Lung (tissue), 12 donors: ENCODE results near the gene ZNF473. TPM values are rescaled to one million over a fixed set of nuclear protein-coding genes. Genes with fewer than 3 reads are reported as not detected.
"Not testable (repeated sequence)": the region's sequence is repeated elsewhere in the genome, so short reads cannot be mapped to it uniquely, and the experiment has no call there.

Experiments
- ATAC-seq: fragments of 200-7000 bp; cut with Tn5 transposase; one replicate; pipeline ENCODE4 v1.9.1; 2020; ENCODE audit warnings: moderate number of reproducible peaks; ENCODE audit not compliant: insufficient read depth, low FRiP score
- DNase-seq, 3 donors: peaks; one replicate each; pipeline ENCODE4 v3.0.0-alpha.2; 2013 to 2017
- H3K27ac ChIP-seq, 2 donors: one replicate each; pipeline ENCODE4 v1.5.1; 2013; ENCODE audit warnings: mild to moderate bottlenecking in 2 of 2, moderate library complexity in 2 of 2, control low read depth in 1 of 2, inconsistent platforms in 1 of 2, low read depth in 1 of 2, low read length in 1 of 2
- H3K27me3 ChIP-seq, 3 donors: one replicate each; pipeline ENCODE4 v1.5.1; 2013; ENCODE audit warnings: low read length in 2 of 3; ENCODE audit not compliant: control insufficient read depth in 3 of 3, insufficient read depth in 3 of 3
- H3K36me3 ChIP-seq, 4 donors: one replicate each; pipeline ENCODE4 v1.5.1; 2013; ENCODE audit warnings: low read length in 4 of 4, mild to moderate bottlenecking in 1 of 4, moderate library complexity in 1 of 4; ENCODE audit not compliant: control insufficient read depth in 4 of 4, insufficient read depth in 4 of 4
- H3K4me1 ChIP-seq, 5 donors: one replicate each; pipeline ENCODE4 v1.5.1; 2013; ENCODE audit warnings: low read length in 5 of 5, mild to moderate bottlenecking in 2 of 5, moderate library complexity in 1 of 5; ENCODE audit not compliant: control insufficient read depth in 5 of 5, insufficient read depth in 5 of 5
- H3K4me3 ChIP-seq: one replicate; pipeline ENCODE4 v1.5.1; 2013; ENCODE audit warnings: mild to moderate bottlenecking, control low read depth, moderate library complexity
- H3K9ac ChIP-seq, 2 donors: one replicate each; pipeline ENCODE4 v1.5.1; 2013; ENCODE audit warnings: low read length in 2 of 2, control low read depth in 1 of 2; ENCODE audit not compliant: insufficient read depth in 1 of 2
- H3K9me3 ChIP-seq, 4 donors: one replicate each; pipeline ENCODE4 v1.5.1; 2013; ENCODE audit warnings: low read length in 3 of 4, mild to moderate bottlenecking in 1 of 4, moderate library complexity in 1 of 4; ENCODE audit not compliant: control insufficient read depth in 4 of 4, insufficient read depth in 3 of 4
- WGBS, 2 donors: extraction: QIAGEN DNeasy Blood & Tissue Kit; methylation state at CpG; one replicate each; pipeline ENCODE4 v1.1.7; 2013; 5-methylcytosine and 5-hydroxymethylcytosine counted together
- polyA plus RNA-seq, 2 donors: library from polyadenylated mRNA; stranded (reverse); fragments of 200-250 nt; gene quantifications; one replicate each; pipeline ENCODE4 v1.2.1, GENCODE V29; 2013
- total RNA-seq, 2 donors: library from RNA; depleted of rRNA in 1 of 2; stranded (reverse); fragments of >200 nt in 1 of 2; gene quantifications; one replicate each; pipeline ENCODE4 v1.2.1, GENCODE V29; 2014 to 2021
- TF ChIP-seq, protein P1 (sequence below): IDR thresholded peaks from 2 replicates; pipeline ENCODE4 v1.5.1; 2012; ENCODE audit warnings: mild to moderate bottlenecking; ENCODE audit errors: control extremely low read depth, extremely low read depth
- donor health status: control.
- donor health status: control.
- donor health status: Bipolar disorder and iron deficiency.
- donor health status: healthy.
- donor health status: DM: yes; HTN: yes; CAD: no.

Gene ZNF473
- total and polyA plus RNA-seq, 4 donors: 2.8 to 10.4 (median 6.6) TPM

DNA sequence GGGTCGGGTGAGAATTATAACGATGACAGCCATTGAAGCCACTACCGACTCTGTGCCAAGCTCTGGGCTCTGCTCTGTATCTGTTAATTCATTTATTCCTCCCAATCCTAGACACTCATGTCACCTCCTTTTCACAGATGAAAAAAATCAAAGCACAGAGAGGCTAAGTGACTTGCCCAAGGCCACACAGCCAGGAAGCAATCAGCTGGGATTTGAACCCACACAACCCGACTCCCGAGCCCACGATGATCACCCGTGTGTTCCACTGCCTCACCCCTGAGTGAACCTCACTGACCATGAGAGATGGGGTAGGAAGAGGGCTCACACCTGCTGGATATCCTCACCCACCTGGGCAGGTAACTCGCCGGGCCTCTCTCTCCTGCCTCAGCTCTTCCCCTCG is 40.1 kb downstream of the ZNF473 start:
- ATAC-seq: no peak

DNA sequence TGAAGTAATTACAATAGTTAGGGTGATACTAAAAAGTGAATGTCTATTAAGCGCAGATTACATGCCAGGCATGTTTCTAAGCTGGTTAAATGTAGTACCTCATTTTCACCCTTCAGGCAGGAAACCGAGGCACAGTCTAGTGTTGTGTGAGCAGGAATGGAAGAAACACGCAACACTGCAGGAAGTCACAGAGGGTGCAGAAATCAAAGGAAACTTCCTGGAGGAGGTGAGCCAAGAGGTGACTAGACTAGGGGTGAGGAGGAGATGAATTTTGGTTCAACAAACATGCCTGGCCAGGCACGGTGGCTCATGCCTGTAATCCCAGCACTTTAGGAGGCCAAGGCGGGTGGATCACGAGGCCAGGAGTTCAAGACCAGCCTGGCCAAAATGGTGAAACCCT is 41.8 kb downstream of the ZNF473 start:
- TF ChIP-seq, protein P1, sequence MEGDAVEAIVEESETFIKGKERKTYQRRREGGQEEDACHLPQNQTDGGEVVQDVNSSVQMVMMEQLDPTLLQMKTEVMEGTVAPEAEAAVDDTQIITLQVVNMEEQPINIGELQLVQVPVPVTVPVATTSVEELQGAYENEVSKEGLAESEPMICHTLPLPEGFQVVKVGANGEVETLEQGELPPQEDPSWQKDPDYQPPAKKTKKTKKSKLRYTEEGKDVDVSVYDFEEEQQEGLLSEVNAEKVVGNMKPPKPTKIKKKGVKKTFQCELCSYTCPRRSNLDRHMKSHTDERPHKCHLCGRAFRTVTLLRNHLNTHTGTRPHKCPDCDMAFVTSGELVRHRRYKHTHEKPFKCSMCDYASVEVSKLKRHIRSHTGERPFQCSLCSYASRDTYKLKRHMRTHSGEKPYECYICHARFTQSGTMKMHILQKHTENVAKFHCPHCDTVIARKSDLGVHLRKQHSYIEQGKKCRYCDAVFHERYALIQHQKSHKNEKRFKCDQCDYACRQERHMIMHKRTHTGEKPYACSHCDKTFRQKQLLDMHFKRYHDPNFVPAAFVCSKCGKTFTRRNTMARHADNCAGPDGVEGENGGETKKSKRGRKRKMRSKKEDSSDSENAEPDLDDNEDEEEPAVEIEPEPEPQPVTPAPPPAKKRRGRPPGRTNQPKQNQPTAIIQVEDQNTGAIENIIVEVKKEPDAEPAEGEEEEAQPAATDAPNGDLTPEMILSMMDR: no peak
- Histone ChIP-seq H3K27ac (no peak overlapping the region), H3K9me3 (peaks cover 0 to 7% (median 0%) of the 10 kb centered on the region in 4 donors), H3K4me3 (no peak overlapping the region), H3K9ac (no peak overlapping the region), H3K36me3 (no peaks in the 10 kb centered on the region), H3K27me3 (no peaks in the 10 kb centered on the region), H3K4me1 (no peaks in the 10 kb centered on the region)
- no peak for ATAC-seq
- 69 to 75% methylated on average over 6 of the region's 6 CpGs for WGBS, 2 donors
- DNase-seq: no peak

More for the DNA sequence above, 40.1 kb downstream of the ZNF473 start:
- H3K27ac ChIP-seq: no peak overlapping the region
- H3K4me3 ChIP-seq: no peak overlapping the region
- TF ChIP-seq, protein P1: no peak
- DNase-seq: no peak
- no peaks in the 10 kb centered on the region for H3K4me1 ChIP-seq
- H3K36me3 ChIP-seq: no peaks in the 10 kb centered on the region
- WGBS, 2 donors: 81 to 90% methylated on average over 10 of the region's 10 CpGs
- H3K9me3 ChIP-seq: peaks cover 0 to 11% (median 0%) of the 10 kb centered on the region in 4 donors
- no peaks in the 10 kb centered on the region for H3K27me3 ChIP-seq
- H3K9ac ChIP-seq: no peak overlapping the region

DNA sequence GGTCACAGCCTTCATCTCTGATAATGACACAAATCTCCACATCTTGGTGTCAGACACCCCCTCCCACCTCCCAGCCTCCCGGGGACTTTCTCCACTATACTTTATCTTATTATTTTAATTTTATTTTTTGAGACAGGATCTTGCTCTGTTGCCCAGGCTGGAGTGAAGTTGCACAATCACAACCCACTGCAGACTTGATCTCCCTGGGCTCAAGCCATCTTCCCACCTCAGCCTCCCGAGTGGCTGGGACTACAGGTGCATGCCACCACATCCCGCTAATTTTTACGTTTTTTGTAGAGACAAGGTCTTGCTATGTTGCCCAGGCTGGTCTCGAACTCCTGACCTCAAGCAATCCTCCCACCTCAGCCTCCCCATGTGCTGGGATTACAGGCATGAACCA is 42.6 kb downstream of the ZNF473 start:
- H3K9ac ChIP-seq, H3K27ac ChIP-seq, DNase-seq, H3K4me1 ChIP-seq, H3K27me3 ChIP-seq, H3K4me3 ChIP-seq, H3K36me3 ChIP-seq, ATAC-seq, H3K9me3 ChIP-seq: not testable (repeated sequence)
- WGBS, 2 donors: 84 to 85% methylated on average over 5 of the region's 5 CpGs

DNA sequence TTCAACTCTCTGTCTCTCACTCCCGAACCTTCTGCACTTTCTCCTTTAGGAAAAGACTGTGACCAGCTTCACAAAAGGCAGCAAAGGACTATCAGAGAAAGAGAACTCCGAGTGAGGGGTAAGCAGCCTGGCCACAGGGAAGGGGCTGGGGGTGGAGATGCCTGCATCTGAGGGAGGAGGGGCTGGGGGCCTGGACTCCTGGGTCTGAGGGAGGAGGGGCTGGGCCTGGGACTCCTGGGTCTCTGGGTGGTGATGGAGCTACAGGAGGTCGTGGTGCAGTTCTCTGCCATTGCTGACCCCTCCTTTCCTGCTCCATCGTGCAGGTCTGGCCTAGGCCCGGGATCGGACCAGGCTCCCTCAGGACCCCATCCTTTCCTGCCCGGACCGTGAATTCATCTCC is 49.3 kb downstream of the ZNF473 start:
- ATAC-seq, H3K27me3 ChIP-seq, H3K27ac ChIP-seq, H3K9ac ChIP-seq, DNase-seq, H3K9me3 ChIP-seq, H3K4me3 ChIP-seq, H3K4me1 ChIP-seq, H3K36me3 ChIP-seq: not testable (repeated sequence)
- 68% methylated on average over 4 of the region's 8 CpGs; no CpG with 5 or more reads in 1 of the 2 donors for WGBS, 2 donors

DNA sequence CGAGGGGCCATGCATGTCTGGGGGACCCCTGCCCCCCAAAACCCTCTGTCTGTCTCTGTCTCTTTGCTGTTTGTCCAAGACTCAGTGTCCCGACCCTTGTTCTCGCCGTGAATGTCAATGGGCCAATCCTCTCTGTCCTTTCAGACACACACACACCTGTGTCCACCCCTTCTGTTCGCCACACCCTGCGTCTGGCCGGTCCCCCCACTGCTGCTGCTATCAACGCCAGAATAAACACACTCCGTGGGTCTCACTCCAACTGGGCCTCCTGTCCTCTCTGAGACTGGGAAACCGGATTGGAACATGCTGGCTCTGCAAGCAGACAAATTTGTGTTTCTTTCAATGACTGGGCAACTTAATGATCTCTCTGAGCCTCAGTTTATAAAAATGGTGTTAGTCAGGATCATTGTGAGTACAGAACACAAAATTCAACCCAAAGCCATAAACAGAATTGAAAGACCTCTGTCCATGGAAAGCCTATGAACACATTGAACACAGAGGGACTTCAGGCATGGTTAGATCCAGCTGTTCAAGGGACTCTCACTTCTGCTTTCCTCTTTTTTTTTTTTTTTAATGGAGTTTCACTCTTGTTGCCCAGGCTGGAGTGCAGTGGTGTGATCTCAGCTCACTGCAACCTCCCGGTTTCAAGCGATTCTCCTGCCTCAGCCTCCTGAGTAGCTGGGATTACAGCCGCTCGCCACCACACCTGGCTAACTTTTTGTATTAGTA is 50.0 kb downstream of the ZNF473 start:
- not testable (repeated sequence) for H3K9ac ChIP-seq, DNase-seq, H3K4me3 ChIP-seq, H3K9me3 ChIP-seq, H3K27me3 ChIP-seq, H3K27ac ChIP-seq, H3K36me3 ChIP-seq, H3K4me1 ChIP-seq, ATAC-seq
- WGBS, 2 donors: 80 to 85% methylated on average over 12 of the region's 14 CpGs

DNA sequence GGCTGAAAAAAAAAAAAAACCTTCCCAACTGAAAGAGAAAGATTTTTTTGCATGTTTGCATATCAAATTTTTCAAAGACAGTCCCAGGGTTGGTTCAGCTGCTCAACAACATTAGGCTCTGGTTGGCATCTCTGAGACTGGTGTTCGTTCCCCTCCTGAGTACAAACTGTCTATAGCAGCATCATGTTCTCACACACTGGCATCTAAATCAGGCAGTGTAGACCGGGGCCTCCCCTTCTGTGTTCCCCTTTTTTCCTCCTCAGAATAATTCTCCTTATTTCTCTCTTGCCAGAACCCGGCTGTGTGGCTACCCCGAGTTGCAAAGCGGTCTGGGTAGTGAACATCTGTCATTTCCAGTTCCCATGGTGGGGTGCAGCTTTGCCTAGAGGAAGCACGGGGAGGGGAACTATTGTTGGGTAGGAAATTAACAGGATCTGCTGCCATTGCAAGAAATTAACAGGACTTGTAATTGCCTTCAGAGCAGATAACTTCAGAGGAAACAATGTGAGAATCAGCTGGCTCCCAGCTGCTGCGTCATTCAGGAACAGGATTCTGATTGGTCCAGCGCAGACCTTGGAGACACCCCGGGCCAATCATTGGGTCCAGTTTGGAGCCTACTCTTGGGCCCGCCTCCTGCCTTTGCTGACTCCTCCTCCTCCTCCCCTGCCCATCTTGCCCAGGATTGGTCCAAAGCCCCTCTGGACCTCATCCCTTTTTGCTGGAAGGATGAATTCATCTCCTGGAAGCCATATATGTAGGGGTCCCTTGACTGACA is 51.0 kb downstream of the ZNF473 start:
- not testable (repeated sequence) for H3K4me3 ChIP-seq, H3K9me3 ChIP-seq, DNase-seq, ATAC-seq, H3K4me1 ChIP-seq, H3K27me3 ChIP-seq, H3K9ac ChIP-seq, H3K27ac ChIP-seq, H3K36me3 ChIP-seq
- 58 to 65% methylated on average over 9 to 10 of the region's 10 CpGs for WGBS, 2 donors
